Retinal pigment epithelial cell (primary cell): Measurements from ENCODE around the gene PCDH12.

ENCODE experiments used
- DNase-seq: peaks from one replicate; pipeline ENCODE4 v3.0.0-alpha.2; 2010; ENCODE audit warnings: low read depth
- H3K4me3 ChIP-seq: 2 replicates; pipeline ENCODE4 v1.5.1; 2011; ENCODE audit warnings: mild to moderate bottlenecking, low read length, control low read depth, moderate library complexity
- TF ChIP-seq, protein P1 (sequence below): conservative IDR thresholded peaks from 2 replicates; pipeline ENCODE4 v1.5.1; 2011; ENCODE audit warnings: low read depth, low read length, control low read depth, inconsistent platforms

Gene PCDH12

GRCh38 chr5:141997358-141997960, 39.5 kb upstream of the PCDH12 start:
- no peak overlapping the region for H3K4me3 ChIP-seq
- TF ChIP-seq, protein P1, sequence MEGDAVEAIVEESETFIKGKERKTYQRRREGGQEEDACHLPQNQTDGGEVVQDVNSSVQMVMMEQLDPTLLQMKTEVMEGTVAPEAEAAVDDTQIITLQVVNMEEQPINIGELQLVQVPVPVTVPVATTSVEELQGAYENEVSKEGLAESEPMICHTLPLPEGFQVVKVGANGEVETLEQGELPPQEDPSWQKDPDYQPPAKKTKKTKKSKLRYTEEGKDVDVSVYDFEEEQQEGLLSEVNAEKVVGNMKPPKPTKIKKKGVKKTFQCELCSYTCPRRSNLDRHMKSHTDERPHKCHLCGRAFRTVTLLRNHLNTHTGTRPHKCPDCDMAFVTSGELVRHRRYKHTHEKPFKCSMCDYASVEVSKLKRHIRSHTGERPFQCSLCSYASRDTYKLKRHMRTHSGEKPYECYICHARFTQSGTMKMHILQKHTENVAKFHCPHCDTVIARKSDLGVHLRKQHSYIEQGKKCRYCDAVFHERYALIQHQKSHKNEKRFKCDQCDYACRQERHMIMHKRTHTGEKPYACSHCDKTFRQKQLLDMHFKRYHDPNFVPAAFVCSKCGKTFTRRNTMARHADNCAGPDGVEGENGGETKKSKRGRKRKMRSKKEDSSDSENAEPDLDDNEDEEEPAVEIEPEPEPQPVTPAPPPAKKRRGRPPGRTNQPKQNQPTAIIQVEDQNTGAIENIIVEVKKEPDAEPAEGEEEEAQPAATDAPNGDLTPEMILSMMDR, result no peak
- no peak for DNase-seq

- TF ChIP-seq, protein P1, result no peak
- DNase-seq, result no peak
- H3K4me3 ChIP-seq, result no peak overlapping the region
These were observed 37.7 kb upstream of the PCDH12 start for GRCh38 chr5:141995656-141996055.

DNA sequence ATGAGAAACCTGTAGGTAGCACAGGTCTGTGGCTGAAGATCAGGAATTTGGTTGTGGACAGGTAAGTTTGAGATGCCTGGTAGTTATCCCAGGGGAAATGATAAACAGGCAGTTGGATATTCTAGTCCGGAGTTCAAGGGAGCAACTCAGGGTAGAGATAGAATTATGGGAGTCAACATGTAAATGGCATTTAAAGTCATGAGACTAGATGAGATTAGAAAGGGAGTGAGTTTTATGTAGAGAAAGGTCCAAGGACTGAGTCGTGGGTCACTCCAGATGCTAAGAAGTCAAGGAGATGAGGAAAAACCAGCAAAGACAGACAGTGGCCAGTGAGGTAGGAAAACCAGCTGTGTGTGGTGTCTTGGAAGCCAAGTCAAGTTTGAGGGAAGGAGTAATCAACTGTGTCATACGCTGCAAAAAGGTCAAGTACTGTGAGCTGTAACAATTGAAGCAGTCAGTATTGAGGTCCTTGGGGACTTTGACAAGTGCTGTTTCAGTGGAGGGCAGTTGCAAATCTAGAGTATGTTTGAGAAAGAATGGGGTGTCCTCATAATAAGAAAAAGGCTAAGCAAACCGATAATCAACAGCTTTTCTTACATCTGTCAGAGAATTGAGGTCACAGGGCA, 36.6 kb upstream of the PCDH12 start:
- no peak overlapping the region for H3K4me3 ChIP-seq
- TF ChIP-seq, protein P1, result no peak
- no peak for DNase-seq

- TF ChIP-seq, protein P1, result peak; percentile 79
- no peak for DNase-seq
- H3K4me3 ChIP-seq, result no peak overlapping the region
These were observed 34.5 kb upstream of the PCDH12 start for GRCh38 chr5:141992349-141992963.

DNA sequence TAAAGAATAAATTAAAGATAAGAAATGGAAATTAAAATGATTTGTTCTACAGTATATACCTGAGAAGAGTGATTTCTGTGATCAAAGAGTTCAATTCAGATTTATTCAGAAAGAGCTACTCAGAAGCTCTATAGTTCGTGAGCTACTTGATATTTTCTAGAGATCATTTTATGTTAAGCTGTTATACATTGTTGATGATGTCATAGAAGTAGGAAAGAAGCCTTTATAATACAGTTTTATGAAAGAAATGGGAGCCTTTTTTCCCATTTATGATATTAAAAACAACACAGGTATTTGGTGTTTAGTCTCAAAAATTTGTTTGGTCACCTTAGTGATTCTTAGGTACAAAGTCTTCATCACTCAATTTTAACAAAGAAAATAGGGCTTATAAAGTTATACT, 31.7 kb upstream of the PCDH12 start:
- no peak overlapping the region for H3K4me3 ChIP-seq
- TF ChIP-seq, protein P1, result no peak
- no peak for DNase-seq

- TF ChIP-seq, protein P1, result no peak
- DNase-seq, result no peak
- no peak overlapping the region for H3K4me3 ChIP-seq
These were observed 28.1 kb upstream of the PCDH12 start for GRCh38 chr5:141986072-141986471.

DNA sequence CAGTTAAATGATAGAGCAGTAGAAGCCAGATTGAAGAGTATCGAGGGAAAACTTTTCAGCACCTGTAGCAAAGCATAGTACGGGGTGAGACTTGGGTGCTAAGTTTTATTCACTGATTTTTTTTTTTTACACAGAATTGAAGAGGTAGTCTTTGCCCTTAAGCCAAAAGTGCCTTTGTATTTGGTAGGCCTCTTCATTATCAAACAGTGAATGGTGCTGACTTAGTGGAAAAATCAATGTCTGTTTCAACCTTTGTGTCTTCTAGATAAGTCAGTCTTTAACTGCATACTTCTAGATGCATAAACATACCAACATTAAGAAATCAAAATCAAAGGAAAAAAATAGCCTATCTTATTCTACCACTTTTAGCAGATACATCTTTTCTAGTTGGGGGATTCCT, 24.6 kb upstream of the PCDH12 start:
- H3K4me3 ChIP-seq, result no peak overlapping the region
- DNase-seq, result no peak
- TF ChIP-seq, protein P1, result no peak
